HG03571 (cell line): Measurements from ENCODE around the gene GBP5.
"Not testable (repeated sequence)": the region's sequence is repeated elsewhere in the genome, so short reads cannot be mapped to it uniquely, and the experiment has no call there.

Source experiments
- ATAC-seq: cut with Tn5 transposase; IDR thresholded peaks from one replicate; pipeline ENCODE4 v1.9.1; 2021; ENCODE audit not compliant: unreplicated experiment

Gene GBP5

GRCh38 chr1:89272269-89273041 is at the start of gene GBP5:
Gene GBP5, minus strand, starts transcription at chr1:89272860. Its CDS starts 3,305 bp downstream, at chr1:89269555.
- not testable (repeated sequence) for ATAC-seq

DNA sequence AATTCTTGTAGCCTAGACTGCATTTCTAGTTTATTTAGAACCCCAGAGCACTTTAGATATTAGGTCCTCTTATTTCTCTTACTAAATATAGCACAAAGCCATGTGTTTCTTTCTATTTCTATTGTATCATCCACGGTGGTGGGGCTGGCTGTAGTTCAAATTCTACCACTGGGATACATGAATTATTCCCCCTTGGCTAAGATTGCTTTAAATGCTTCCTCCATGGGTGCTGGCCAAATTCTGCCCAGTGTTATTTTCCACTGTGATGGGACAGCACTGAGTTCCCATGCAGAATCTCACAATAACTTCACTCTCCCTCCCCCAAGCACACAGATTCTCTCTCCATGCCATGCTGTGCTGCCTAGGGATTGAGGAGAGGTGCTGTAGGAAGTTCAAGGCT is 49.7 kb upstream of the GBP5 start:
- ATAC-seq: no peak

DNA sequence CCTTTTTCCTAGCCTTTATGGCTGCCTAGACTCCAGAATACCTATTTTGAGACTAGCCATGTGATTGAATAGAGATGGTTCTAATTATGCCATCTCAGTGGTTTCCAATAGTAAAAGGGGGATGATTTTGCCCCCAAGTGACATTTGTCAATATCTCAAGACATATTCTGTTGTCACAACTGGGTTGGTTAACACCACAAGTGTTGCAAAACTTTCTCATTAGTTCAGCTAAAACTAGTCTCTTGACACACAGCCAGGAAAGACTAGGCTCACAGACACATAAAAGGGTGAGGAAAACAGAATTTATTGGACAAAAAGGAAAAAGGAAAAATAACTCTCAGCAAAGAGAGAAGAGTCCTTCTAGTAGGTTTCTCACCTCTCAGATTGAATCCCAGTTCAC is 39.9 kb upstream of the GBP5 start:
- no peak for ATAC-seq

DNA sequence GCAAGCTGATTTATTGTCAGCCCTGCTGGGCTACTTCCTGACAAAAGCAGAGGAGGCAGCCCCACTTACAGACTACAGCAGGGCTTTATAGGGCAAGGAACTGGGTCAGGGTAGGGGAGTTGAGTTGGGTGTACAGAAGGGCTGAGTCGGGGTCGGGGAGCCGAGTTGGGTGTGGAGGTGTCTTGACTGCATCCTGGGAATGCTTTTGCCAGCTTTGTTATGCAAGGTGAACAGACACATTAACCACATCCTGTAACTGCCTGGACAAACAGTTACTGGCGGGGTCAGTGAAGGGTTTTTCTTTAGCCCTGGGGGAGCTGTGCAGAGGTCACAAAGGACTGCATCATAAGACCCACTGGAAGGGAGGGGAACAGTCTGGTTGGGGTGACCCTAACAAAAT is 39.1 kb upstream of the GBP5 start:
- ATAC-seq: no peak

GRCh38 chr1:89310976-89311375 is 38.3 kb upstream of the GBP5 start:
- no peak for ATAC-seq

GRCh38 chr1:89310505-89310904 is 37.8 kb upstream of the GBP5 start:
- ATAC-seq: peak; percentile 87

GRCh38 chr1:89309828-89310227 is 37.2 kb upstream of the GBP5 start:
- ATAC-seq: no peak

DNA sequence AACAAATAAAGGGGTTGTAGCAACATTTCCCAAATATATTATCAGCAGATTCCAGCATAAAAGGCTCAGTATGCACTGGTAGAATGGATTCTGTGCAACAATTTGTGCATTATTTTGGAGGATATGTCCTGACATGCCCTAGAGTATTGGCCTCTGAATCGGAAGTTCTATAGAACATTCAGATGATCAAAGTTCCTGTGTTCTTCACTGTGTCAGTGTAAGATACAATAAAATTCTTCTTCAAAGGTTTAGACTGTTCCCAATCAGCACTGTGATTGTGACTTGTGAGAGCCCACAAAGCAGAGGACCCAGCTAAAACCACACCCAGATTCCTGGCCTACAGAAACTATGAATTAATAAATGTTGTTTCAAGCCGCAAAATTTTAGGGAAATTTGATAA is 33.6 kb upstream of the GBP5 start:
- no peak for ATAC-seq

DNA sequence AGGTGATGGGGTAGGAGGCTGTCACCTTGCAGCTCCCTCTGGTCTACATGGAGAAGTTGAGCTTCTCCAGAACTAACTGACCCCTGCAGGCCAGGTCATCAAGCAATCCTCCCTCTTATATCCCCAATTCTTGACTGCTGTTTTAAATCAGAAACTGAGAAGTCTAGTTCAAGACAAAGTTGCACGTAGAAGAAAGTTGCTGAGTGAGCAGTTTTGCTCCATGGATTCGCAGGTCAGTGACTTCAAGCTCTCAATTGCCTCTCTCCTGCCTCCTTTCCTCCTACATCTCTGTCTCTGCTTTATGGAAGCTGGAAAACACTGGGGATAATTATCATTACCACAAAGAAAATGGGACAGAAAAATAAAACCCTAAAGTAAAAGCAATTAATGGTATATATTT is 32.8 kb upstream of the GBP5 start:
- no peak for ATAC-seq

GRCh38 chr1:89304572-89305230 is 32.0 kb upstream of the GBP5 start:
- no peak for ATAC-seq

DNA sequence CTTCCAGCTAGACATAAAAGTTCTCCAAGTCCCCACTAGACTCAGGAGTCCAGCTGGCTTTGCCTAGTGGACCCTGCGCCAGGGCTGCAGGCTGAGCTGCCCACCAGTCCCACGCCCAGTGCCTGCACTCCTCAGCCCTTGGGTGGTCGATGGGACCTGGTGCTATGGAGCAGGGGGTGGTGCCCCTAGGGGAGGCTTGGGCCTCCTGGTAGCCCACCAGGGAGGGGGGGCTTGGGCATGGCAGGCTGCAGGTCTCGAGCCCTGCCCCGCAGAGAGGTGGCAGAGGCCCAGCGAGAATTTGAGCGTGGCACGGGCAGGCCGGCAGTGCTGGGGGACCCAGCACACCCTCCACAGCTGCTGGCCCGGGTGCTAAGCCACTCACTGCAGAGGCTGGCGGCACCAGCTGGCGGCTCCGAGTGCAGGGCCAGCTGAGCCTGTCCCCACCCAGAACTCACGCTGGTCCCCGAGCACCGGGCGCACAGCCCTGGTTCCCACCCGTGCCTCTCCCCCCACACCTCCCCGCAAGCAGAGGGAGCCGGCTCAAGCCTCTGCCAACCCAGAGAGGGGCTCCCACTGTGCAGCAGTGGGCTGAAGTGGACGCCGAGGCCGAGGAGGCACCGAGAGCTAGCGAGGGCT is 30.2 kb upstream of the GBP5 start:
- ATAC-seq: no peak

DNA sequence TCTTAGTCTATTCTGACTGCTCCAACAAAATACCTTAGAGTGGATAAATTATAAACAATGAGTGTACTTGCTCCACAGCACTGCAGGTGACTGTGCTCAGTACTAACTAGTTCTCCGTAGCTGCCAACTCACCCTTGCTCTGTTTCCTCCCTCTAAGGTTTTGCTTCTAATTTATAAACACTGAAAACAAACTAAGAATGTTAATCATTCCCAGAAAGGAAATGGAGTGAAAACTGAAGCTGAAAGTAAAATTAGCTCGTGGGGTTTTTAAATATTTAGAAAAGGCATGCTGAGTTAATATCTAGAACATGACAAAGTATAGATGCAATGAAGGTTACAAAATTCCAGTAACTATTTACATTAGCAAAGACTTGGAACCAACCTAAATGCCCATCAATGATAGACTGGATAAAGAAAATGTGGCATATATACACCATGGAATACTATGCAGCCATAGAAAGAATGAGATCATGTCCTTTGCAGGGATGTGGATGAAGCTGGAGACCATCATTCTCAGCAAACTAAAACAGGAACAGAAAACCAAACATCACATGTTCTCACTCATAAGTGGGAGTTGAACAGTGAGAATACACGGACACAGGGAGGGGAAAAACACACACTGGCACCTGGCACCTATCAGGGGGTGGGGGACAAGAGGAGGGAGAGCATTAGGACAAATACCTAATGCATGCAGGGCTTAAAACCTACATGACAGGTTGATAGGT is 27.2 kb upstream of the GBP5 start:
- peak; percentile 87 for ATAC-seq

GRCh38 chr1:89298461-89298860 is 25.8 kb upstream of the GBP5 start:
- ATAC-seq: no peak

DNA sequence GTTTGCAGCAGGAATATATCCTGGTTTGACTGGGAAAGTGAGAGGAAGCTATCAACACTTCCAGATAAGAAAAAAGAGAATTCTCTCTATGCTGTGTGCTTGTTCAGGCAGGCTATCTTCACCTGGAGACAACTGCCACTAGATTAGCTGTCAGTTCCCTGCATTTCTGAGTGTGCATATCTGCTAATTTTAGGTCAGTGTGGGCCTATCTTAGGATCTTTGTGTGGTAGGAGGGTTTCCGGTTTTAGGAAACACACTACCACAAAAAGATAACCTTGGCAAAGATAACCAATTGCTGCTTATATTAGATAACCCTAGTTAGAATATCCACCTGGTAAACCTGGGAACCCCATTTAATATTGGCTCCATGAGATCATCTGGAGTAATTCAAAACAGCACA is 22.5 kb upstream of the GBP5 start:
- no peak for ATAC-seq

DNA sequence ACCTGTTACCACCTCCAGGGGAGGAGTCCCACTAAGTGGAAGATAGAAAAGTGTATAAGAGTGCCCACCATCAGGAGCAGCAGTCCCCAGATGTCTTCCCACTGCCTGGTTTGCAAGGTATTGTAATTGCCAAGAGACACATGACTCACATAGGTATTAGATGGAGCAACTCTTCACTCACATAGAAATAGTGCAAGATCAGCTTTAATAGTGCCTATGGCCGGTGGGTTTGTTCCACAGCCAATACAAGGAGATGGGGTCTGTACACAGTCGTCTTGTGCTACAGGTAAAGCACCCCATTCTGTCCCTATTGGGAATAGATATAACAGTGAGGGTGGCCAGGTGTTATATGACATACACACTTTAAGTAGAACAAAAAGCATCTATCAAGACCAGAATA is 18.6 kb upstream of the GBP5 start:
- no peak for ATAC-seq

GRCh38 chr1:89288051-89288340 is 15.3 kb upstream of the GBP5 start:
- ATAC-seq: no peak

DNA sequence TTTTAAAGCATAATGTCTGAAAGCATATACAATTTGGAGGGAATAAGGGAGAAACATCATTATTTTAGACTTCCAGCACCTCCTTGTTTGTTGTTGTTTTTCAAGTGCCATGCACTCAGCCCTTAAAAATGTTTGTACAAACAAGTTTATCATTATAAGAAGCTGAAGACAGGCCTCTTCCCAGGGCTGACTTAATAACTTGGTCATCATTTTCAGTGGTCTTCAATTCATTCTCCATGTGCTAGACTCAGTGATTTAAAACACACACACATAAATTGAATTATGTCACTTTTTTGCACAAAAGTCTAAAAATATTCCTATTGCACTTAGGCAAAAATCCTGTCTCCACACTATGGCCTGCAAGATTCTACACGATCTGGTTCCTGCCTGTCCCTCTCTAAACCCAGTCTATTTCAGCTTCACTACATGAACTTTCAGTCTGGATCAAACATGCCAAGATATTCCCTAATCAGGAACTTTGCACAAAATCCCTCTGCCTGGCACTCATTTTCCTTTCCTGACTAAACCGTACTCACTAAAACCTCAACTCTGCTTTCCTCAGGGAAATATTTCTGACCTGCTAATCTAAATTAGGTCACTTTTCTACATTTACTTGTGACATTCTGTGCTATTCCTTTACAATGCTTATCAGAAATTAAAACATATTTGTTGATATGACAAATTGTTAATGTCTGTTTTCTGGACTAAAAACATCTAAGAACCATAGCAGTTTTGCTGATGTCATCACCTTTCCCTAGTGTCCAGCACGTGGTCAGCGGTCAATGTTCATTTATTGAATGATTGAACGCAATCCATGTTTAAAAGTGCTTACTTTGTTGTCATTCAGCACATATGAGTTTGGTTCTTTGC is 14.8 kb upstream of the GBP5 start:
- peak; percentile 18 for ATAC-seq

DNA sequence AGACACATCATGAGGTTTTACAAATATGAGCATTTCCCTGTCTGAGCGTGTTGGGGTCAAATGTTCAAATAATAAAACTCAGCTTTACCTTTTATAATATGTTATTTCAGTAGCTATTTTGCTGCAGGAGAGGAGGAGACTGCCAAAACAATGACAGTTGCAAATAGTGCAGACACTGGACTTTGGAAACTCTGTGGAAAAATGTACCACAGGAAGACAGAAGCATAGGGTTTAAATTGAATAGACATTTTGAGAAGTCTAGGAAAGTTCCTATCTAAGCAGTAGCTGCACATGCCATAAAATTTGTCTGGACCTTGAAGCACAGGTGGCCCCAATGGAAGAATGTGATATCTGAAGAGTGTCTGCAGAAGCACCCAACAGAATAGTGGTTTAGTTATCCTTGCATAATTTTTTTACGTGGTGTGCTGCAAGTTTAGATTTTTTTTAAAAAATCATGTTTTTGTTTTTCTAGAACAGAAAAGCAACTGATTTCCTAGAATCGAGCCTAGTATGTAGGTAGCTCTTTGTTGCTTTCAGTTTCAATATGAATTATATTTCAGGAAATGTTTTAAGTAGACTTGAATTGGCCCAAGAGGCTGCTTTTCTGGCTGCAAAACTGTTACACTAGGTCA is 14.0 kb upstream of the GBP5 start:
- peak; percentile 95 for ATAC-seq

GRCh38 chr1:89285745-89286380 is 13.2 kb upstream of the GBP5 start:
- no peak for ATAC-seq
